Measurements from ENCODE around the gene ACTR10.

Gene ACTR10

DNA sequence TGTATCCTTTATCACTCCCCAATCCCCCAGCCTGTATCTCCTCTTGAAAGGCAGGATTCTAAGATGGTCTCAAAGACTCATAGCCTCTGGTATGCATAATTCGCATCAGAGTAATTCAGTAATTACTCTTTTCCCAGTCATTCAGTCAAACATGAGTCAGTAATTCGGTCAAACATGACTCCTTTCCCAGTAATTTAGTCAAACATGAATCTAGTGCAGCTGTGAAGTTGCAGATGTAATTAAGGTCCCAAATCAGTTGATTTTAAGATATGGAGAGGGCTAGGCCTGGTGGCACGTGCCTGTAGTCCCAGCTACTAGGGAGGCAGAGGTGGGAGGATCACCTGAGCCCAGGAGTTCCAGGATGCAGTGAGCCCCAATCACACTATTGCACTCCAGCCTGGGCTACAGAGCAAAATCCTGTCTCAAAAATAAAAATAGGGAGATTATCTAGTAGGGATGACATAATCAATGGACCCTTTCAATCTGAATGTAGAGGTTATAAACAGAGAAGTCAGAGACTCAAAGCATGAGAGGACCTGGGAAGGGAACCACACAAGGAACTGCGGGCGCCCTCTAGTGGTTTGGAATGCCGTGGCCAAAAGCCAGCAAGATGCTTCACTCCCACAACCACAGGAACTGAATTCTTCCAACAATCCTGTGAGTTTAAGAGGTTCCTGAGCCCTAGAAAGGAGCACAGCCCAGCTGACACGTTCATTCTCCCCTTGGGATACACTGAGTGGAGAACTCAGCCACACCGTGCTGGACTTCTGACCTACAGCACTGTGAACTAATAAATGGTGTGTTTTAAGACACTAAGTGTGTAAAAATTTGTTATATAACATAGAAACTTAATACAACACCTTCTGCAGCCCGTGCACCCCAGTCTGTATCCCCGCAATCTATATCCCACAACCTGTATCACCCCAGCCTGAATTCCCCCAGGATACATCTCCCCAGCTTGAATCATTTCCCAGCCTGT is 33.7 kb upstream of the ACTR10 start:
- peak; percentile 93 for TF ChIP-seq CTCF (conservative IDR thresholded peaks at IDR 0.05; ENCODE audit: control insufficient read depth, insufficient read depth, low read depth, low read length)
- H3K4me3 ChIP-seq (ENCODE audit: control insufficient read depth, low read depth, low read length) = no peak overlapping the region
- peak; percentile 81 for DNase-seq (ENCODE audit: low read depth)

DNA sequence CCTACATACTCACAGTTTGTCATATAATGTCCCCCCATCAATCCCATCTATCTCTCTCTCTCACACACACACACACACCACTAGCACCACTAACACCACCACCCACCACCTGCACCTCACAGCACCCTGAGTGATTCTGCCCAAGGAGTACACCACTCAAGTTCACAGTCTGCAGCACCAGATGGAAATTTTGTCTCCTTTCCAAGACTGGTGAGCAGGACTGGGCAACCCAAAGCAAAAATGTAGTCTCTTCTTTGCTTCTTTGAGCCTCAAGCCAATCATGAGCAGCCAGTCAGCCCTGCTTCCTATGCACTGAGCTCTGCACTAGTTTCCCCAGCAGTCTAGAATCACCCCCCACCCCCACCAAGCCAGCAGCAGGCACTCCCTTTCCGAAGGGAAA is 32.9 kb upstream of the ACTR10 start:
- DNase-seq (ENCODE audit: low read depth) = no peak
- TF ChIP-seq CTCF (conservative IDR thresholded peaks at IDR 0.05; ENCODE audit: control insufficient read depth, insufficient read depth, low read depth, low read length) = no peak
- H3K4me3 ChIP-seq (ENCODE audit: control insufficient read depth, low read depth, low read length) = no peak overlapping the region

DNA sequence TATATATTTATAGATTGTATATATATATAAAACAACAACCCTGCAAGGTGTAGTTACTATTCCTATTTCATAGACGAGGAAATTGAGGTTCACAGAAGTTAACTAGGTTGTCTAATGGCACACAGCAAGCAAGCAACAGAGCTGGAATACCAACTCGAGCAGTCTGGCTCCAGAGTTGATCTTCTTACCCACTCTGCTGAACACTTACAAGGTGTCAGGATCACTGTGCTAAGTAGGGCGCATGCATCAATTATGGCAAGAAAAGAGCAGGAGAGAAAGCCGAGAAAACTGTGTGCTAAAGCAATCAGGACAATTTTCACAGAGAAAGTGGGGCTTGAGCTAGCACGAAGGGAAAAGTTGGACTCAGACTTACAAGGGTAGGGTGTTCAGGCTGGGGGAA is 32.1 kb upstream of the ACTR10 start:
- DNase-seq (ENCODE audit: low read depth) = no peak
- TF ChIP-seq CTCF (conservative IDR thresholded peaks at IDR 0.05; ENCODE audit: control insufficient read depth, insufficient read depth, low read depth, low read length) = no peak
- H3K4me3 ChIP-seq (ENCODE audit: control insufficient read depth, low read depth, low read length) = no peak overlapping the region

DNA sequence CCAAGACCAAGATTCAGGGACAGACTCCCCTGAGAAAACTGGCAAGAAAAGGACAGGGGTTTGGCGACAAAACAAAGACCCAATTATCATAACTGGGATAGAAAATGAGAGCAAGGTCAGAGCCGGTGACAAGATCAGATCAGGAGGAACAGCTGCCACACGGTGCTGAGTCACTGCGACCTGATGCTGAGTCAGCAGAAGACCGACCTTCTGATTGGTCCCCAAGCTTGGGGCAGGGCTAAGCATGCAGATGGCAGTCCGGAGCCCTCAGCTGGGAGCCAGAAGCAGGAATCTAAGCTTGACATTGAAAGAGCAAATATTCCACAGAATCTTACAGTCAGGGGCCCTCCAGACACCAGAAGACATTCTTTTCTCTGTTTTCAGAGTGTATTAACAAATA is 28.9 kb upstream of the ACTR10 start:
- no peak overlapping the region for H3K4me3 ChIP-seq (ENCODE audit: control insufficient read depth, low read depth, low read length)
- no peak for TF ChIP-seq CTCF (conservative IDR thresholded peaks at IDR 0.05; ENCODE audit: control insufficient read depth, insufficient read depth, low read depth, low read length)

GRCh38 chr14:58177125-58177524 is 22.8 kb upstream of the ACTR10 start:
- no peak for TF ChIP-seq CTCF (conservative IDR thresholded peaks at IDR 0.05; ENCODE audit: control insufficient read depth, insufficient read depth, low read depth, low read length)
- DNase-seq (ENCODE audit: low read depth) = no peak
- H3K4me3 ChIP-seq (ENCODE audit: control insufficient read depth, low read depth, low read length) = no peak overlapping the region

More for the DNA sequence above, 28.9 kb upstream of the ACTR10 start:
- DNase-seq (ENCODE audit: low read depth) = peak; percentile 90

GRCh38 chr14:58189176-58189575 is 10.8 kb upstream of the ACTR10 start:
- no peak for TF ChIP-seq CTCF (conservative IDR thresholded peaks at IDR 0.05; ENCODE audit: control insufficient read depth, insufficient read depth, low read depth, low read length)
- no peak overlapping the region for H3K4me3 ChIP-seq (ENCODE audit: control insufficient read depth, low read depth, low read length)

More at GRCh38 chr14:58189176-58189575, 10.8 kb upstream of the ACTR10 start:
- no peak for DNase-seq (ENCODE audit: low read depth)
